KOPT-K1 (cell line): ENCODE data around the gene ZC2HC1B.

Source experiments
- H3K27ac ChIP-seq: fragments of 200-600 bp; sonication (generic); 2 replicates; pipeline ENCODE4 v1.5.1; 2016; ENCODE audit warnings: antibody characterized with exemption, mild to moderate bottlenecking, low read depth, low read length; ENCODE audit not compliant: poor library complexity, severe bottlenecking
- H3K36me3 ChIP-seq: fragments of 200-600 bp; sonication (generic); 2 replicates; pipeline ENCODE4 v1.5.1; 2017; ENCODE audit warnings: antibody characterized with exemption, mild to moderate bottlenecking, low read length, moderate library complexity; ENCODE audit not compliant: insufficient read depth
- H3K9me3 ChIP-seq: fragments of 200-600 bp; sonication (generic); 2 replicates; pipeline ENCODE4 v1.5.1; 2017; ENCODE audit warnings: antibody characterized with exemption, low read length, mild to moderate bottlenecking; ENCODE audit not compliant: insufficient read depth, poor library complexity, severe bottlenecking

ZC2HC1B gene

DNA sequence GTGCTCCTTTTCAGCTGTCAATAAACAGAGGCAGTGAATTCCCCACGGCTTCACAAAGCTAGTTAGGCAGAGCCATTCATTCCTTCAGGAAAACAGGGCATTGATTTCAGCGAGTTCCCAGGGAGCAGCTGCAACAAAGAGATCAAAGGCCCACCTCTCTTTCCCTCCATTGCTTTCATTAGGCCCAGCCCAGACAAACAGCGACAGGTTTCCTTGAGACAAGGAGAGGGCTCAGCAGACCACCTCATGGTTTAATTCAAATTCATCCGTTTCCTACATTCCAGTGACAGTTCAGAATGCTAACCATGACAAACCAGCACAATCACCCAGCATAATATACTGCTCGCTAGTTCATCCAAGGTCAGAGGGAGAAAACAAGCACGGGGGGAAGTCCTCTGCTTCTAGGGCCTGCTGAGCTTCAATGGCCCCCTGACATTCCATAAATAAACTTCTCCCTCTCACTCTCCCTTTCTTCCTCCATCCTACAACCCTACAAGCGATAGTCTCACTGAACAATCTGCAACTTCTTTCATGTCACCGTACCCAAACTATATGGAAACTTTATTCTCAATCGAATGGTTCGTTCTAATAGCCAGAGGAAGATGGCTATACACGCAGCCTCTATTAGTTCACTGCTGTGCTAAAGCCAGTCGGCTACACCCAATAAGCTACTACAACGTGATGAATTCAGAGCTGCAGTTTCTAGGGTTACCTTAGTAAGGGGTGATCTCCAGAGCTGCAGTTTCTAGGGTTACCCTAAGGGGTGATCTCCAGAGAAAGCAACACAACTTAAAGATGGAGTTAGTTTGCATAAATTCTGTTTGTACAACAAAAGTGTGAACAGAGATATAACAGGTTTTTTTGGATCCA lies 109.1 kb downstream of the ZC2HC1B start:
- Histone ChIP-seq H3K9me3 (no peaks in the 10 kb centered on the region), H3K27ac (no peak overlapping the region), H3K36me3 (no peaks in the 10 kb centered on the region)

DNA sequence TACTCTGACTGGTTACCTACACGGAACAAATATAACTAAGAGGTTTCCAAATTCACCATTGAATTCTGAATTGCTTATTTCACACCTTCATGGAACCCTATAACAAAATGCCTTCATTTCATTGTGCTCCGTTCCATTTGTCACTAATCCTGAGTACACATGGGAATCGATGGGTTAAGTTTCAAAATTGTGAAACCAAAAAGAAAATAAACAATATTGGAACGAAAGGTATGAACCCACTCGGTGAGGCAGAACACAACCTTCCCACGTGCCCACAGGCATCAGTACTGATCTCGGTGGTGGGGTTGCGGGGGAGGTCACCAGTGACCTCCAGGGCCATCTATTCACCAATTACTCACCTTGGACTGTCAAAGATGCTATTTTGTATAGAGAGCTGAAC lies 109.8 kb downstream of the ZC2HC1B start:
- Histone ChIP-seq H3K27ac (no peak overlapping the region), H3K9me3 (no peaks in the 10 kb centered on the region), H3K36me3 (no peaks in the 10 kb centered on the region)

DNA sequence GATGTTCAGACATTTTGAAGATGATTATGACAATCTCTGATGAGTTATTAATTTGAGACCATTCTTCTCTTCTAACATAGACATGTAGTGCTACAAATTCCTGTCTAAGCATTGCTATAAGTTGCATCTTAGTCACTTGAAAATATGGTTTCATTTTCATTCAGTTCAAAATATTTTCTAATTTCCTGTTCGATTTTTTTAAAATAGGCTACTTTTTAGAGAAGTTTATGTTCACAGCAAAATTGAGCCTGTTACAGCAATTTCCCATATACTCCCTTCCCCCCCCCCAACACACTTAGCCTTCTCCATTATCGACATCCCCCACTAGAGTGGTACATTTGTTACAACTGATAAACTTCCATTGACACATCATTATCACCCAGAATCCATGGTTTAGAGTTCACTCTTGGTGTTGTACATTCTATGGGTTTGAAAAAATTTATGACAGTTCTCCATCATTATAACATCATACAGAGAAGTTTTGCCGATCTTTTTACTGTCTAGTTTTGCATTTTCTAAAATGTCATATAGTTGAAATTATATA lies 112.6 kb downstream of the ZC2HC1B start:
- H3K36me3 ChIP-seq: no peaks in the 10 kb centered on the region
- peaks cover 3% of the 10 kb centered on the region for H3K9me3 ChIP-seq
- H3K27ac ChIP-seq: no peak overlapping the region

DNA sequence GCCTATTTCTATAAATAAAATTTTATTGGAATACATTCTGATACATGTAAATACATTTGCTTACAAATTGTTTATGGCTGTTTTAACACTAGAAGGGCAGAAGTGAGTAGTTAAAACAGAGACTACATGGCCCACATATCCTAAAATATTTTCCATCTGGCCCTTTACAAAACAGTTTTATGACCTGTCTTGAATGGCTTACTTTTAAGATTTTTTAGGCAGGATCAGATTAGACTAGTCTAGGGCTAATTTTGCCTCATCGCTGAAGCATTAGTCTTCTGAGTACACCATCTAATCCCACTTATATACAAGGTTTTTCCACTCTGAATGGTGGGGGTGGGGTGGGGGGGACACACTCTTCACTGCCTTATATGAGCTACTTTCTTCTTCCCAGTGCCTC lies 116.6 kb downstream of the ZC2HC1B start:
- no peaks in the 10 kb centered on the region for H3K36me3 ChIP-seq
- H3K9me3 ChIP-seq: peaks cover 8% of the 10 kb centered on the region
- no peak overlapping the region for H3K27ac ChIP-seq

DNA sequence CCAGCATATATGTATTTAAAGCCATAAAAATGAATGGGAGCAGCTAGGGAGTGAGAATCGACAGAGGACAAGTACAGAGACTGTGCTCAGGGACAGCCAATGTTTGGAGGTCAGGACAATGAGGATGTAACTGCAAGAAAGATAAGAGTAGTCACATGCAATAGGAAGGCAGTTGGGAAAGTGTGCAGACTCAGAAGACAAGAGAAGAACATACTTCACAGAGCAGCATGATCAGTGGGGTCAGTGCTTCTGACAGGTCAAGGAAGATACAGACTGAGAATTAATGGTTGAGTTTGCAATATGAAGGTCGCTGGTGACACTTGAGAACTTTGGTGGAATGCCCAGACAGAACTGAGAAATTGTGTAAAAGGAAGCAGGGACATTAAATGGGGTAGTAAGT lies 118.7 kb downstream of the ZC2HC1B start:
- Histone ChIP-seq H3K9me3 (peaks cover 8% of the 10 kb centered on the region), H3K36me3 (no peaks in the 10 kb centered on the region), H3K27ac (no peak overlapping the region)

DNA sequence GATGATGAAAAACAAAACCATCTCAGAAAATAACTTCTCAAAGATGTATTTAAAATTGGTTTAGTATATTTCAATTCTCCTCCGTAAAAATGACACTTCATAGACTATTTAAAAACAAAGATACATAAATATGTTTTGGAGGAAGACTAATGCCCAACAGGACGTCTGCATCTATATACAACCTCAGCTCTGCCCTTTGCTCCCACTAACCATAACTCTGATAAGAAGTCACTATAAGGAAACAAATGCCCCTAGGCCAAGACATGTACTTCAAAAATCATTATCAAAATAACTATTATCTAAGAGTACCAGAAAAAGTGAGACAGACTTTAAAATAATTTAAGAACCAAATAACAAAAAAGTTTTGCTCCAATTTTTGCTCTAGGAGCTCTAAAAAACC lies 120.4 kb downstream of the ZC2HC1B start:
- H3K9me3 ChIP-seq: peaks cover 8% of the 10 kb centered on the region
- H3K36me3 ChIP-seq: no peaks in the 10 kb centered on the region
- H3K27ac ChIP-seq: no peak overlapping the region

DNA sequence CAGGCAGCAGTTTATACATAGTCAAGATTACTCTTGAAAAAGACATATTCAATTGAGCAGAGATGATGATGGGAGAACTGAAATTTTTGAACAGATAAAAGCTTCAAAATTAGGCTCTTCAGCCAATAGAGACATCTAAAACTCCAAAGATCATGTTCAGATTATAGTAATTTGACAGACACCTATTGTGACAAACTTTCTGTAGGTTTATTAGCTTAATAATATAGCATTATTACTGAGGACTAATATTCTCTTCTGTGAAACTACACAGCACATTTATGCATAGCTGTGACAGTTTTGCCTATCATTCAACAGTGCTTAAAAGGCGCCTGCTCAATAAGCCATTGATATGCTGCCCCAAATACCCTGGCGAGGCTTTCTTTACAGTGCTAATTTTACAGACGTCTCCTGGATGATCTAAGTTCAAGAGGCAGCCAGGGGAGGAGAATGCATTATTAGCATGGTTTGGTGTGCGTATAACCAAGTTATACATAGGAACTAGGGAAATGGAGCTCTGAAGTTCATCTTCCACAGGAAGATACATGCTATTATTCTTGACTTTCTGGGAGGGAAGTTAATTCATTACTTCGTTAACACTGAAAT lies 122.3 kb downstream of the ZC2HC1B start:
- no peak overlapping the region for H3K27ac ChIP-seq
- no peaks in the 10 kb centered on the region for H3K36me3 ChIP-seq
- H3K9me3 ChIP-seq: peaks cover 5% of the 10 kb centered on the region
